Activated CD8-positive, alpha-beta T cell treated with anti-CD3 and anti-CD28 coated beads for 36 hours (primary cell): ENCODE measurements around the gene ARMC9. TPM values are rescaled to one million over a fixed set of nuclear protein-coding genes. Genes with fewer than 3 reads are reported as not detected.

ENCODE experiments used
- ATAC-seq: fragments of 200-7000 bp; cut with Tn5 transposase; one replicate; pipeline ENCODE4 v1.10.0; 2021; ENCODE audit warnings: mild to moderate bottlenecking, moderate library complexity
- CTCF ChIA-PET: fragments of 350-600 bp; sonication (Branson Sonifier 250); formaldehyde crosslinking; loops from one replicate; lab custom pipeline; 2021; ENCODE audit warnings: antibody characterized with exemption; lab: Charles Lee
- POLR2A ChIA-PET: fragments of 350-600 bp; sonication (Branson Sonifier 250); formaldehyde crosslinking; loops from one replicate; lab custom pipeline; 2021; ENCODE audit warnings: antibody characterized with exemption; lab: Charles Lee
- DNase-seq: peaks from one replicate; pipeline ENCODE4 v3.0.0-alpha.2; 2020
- H3K27ac Mint-ChIP-seq: one replicate; pipeline ENCODE4 v1.8.0; 2021; ENCODE audit warnings: mild to moderate bottlenecking, mixed read lengths
- H3K27me3 Mint-ChIP-seq: one replicate; pipeline ENCODE4 v1.8.0; 2021; ENCODE audit warnings: mixed read lengths
- H3K36me3 Mint-ChIP-seq: one replicate; pipeline ENCODE4 v1.8.0; 2021; ENCODE audit warnings: low read depth, mixed read lengths
- H3K4me1 Mint-ChIP-seq: one replicate; pipeline ENCODE4 v1.8.0; 2021; ENCODE audit warnings: low read depth, mixed read lengths
- H3K4me3 Mint-ChIP-seq: one replicate; pipeline ENCODE4 v1.8.0; 2021; ENCODE audit warnings: mild to moderate bottlenecking, moderate library complexity, mixed read lengths
- H3K9me3 Mint-ChIP-seq: one replicate; pipeline ENCODE4 v1.8.0; 2021; ENCODE audit warnings: mixed read lengths
- intact Hi-C: fragments of 100-400 bp; cut with micrococcal nuclease; formaldehyde crosslinking; loops from one replicate; pipeline ENCODE4 v1.10.0; 2022
- total RNA-seq, 2 experiments: library from RNA; stranded (reverse); gene quantifications; one replicate each; pipeline ENCODE4 v1.2.3, GENCODE V29; 2021
- TF ChIP-seq, protein P1 (sequence below): fragments of 200-600 bp; IDR thresholded peaks from one replicate; pipeline ENCODE4 v1.8.0; 2022; ENCODE audit warnings: antibody characterized with exemption, mild to moderate bottlenecking

ARMC9 gene
- total RNA-seq, 2 experiments from 2014 or later: 2.0 to 2.2 TPM

DNA sequence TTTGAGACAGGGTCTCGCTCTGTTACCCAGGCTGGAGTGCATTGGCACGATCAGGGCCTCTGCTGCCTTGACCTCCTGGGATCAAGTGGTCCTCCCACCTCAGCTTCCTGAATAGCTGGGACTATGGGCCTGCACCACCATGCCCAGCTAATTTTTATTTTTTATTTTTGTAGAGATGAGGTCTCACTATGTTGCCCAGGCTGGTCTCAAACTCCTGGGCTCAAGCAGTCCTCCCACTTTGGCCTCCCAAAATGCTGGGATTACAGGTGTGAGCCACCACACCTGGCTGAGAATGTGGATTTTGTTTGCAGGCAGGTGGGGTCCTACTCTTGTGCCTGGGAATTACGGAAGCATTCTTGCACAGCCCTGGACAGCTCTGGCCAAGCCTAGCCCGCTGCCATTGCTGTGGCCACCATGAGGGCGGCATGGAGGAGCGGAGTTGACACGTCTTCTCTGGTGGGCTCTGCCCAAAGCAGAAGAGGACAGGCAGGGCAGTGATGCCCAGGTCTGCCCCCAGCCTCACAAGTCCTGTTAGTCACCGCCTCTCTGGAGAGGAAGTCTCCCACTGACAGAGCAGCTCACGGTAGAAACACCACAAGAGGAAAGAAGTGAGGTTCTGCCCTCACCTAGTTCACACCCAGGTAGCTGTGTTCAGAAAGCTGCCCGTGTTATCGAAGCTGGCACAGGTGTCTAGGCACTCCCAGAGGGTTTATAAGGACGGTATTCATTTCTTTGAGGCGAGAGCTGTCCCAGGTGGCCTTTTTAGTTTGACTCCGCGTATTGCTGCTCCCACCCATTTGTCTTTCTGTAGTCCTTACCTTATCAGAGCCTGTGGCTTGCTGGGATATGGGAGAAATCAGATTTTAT, 46.2 kb downstream of the ARMC9 start:
- intact Hi-C loops: no loop called here
- Mint-ChIP-seq H3K4me1 (no peaks in the 10 kb centered on the region), H3K27ac (no peak overlapping the region), H3K27me3 (no peaks in the 10 kb centered on the region), H3K9me3 (no peaks in the 10 kb centered on the region), H3K4me3 (no peak overlapping the region), H3K36me3 (no peaks in the 10 kb centered on the region)
- ATAC-seq: no peak
- ChIA-PET POLR2A (interaction anchor here (1.2 kb wide), 1 partner anchor 9 kb away, joined by 3 read pairs; no protein-coding TSS in a partner anchor), CTCF (no interaction called here)
- TF ChIP-seq, protein P1, sequence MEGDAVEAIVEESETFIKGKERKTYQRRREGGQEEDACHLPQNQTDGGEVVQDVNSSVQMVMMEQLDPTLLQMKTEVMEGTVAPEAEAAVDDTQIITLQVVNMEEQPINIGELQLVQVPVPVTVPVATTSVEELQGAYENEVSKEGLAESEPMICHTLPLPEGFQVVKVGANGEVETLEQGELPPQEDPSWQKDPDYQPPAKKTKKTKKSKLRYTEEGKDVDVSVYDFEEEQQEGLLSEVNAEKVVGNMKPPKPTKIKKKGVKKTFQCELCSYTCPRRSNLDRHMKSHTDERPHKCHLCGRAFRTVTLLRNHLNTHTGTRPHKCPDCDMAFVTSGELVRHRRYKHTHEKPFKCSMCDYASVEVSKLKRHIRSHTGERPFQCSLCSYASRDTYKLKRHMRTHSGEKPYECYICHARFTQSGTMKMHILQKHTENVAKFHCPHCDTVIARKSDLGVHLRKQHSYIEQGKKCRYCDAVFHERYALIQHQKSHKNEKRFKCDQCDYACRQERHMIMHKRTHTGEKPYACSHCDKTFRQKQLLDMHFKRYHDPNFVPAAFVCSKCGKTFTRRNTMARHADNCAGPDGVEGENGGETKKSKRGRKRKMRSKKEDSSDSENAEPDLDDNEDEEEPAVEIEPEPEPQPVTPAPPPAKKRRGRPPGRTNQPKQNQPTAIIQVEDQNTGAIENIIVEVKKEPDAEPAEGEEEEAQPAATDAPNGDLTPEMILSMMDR: no peak
- no peak for DNase-seq

DNA sequence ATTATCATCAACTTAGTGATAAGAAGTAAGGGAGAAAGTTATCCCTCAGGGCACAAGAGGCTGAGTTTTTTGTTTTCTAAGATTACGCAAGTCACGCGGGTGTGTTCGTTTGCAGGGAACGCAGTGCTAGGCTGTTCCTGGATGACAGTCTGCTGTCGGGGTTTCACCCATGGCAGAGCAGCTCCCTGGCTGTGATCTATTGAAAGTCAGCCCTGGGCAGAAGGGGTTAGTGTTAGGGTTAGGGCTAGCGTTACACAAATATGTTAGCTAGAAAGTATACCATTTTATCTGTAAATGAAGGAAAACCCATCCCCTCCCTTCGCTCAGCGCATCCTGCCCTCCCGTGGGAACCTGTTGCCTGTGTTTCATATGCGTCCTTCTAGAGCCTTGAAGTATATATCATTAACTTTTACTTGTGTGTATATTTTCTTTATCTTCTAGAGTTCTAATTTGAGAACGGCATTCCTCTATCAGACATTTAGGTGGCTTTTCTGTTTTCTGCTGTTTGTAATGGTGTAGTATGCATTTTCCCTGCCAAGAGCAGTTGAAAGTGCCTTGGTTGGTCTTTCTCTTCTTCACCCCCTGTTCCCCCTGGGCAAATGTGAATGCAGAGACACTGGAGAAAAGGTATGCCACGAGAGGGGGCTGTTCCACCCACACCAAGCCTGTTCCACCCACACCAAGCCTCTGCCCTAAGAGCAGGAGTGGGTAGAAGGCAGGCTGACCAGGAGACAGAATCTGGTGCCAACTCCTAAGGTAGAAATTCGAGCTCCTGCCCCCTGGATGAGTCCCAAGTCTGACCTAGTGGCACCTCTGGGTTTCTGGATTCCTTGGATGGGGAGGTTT, 47.0 kb downstream of the ARMC9 start:
- ChIA-PET CTCF (no interaction called here), POLR2A (interaction anchor here (1.2 kb wide), 1 partner anchor 8 kb away, joined by 3 read pairs; no protein-coding TSS in a partner anchor)
- intact Hi-C loops: no loop called here
- DNase-seq (no peak), ATAC-seq (no peak)
- Mint-ChIP-seq H3K4me1 (no peaks in the 10 kb centered on the region), H3K36me3 (no peaks in the 10 kb centered on the region), H3K27ac (no peak overlapping the region), H3K27me3 (no peaks in the 10 kb centered on the region), H3K9me3 (no peaks in the 10 kb centered on the region), H3K4me3 (no peak overlapping the region)
- TF ChIP-seq, protein P1: no peak

DNA sequence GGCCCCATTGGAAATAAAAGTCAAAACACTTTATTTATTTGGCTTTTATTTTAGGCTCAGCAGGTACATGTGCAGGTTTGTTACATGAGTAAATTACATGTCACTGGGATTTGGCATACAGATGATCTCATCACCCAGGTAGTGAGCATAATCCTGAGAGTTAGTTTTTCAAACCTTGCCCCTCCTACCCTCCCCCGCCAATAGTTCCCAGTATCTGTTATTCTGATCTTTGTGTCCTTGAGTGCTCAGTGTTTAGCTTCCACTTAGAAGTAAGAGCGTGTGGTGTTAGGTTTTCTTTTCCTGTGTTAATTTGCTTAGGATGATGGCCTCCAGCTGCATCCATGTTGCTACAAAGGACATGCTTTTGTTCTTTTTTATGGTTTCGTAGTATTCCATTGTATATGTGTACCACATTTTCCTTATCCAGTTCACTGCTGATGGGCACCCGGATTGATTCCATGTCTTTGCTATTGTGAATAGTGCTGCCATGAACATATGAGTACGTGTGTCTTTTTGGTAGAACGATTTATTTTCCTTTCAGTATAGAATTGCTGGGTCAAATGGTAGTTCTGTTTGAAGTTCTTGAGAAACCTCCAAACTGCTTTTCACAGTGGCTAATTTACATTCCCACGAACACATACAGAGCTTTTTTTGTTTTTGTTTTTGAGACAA, 47.9 kb downstream of the ARMC9 start:
- H3K4me3 Mint-ChIP-seq: no peak overlapping the region
- TF ChIP-seq, protein P1: no peak
- no peak overlapping the region for H3K27ac Mint-ChIP-seq
- ChIA-PET POLR2A (no interaction called here), CTCF (no interaction called here)
- H3K36me3 Mint-ChIP-seq: no peaks in the 10 kb centered on the region
- no peak for DNase-seq
- H3K4me1 Mint-ChIP-seq: no peaks in the 10 kb centered on the region
- H3K9me3 Mint-ChIP-seq: no peaks in the 10 kb centered on the region
- intact Hi-C loops: no loop called here
- H3K27me3 Mint-ChIP-seq: no peaks in the 10 kb centered on the region
- no peak for ATAC-seq

DNA sequence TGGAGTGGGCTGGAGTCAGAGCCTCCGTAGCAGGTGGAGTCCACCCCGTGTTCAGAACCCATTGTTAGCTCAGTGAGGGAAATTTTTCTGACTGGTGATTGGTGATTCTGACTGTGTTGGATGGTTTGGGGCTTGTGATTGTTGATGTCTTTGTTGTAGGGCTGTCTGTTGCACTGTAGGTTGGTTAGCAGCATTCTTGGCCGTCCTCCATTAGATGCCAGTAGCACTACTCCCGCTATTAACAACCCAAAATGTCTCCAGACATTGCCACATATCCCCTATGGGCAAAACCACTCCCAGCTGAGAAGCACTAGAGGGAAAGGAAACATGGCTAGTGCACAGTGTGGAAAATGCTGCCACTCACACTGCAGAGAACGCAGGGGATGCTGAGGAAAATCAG, 51.7 kb downstream of the ARMC9 start:
- no peak for ATAC-seq
- TF ChIP-seq, protein P1: no peak
- ChIA-PET CTCF (no interaction called here), POLR2A (no interaction called here)
- no peak for DNase-seq
- intact Hi-C loops: no loop called here
- H3K27ac Mint-ChIP-seq: no peak overlapping the region
- H3K4me3 Mint-ChIP-seq: no peak overlapping the region
- H3K9me3 Mint-ChIP-seq: no peaks in the 10 kb centered on the region
- H3K36me3 Mint-ChIP-seq: no peaks in the 10 kb centered on the region
- H3K27me3 Mint-ChIP-seq: no peaks in the 10 kb centered on the region
- no peaks in the 10 kb centered on the region for H3K4me1 Mint-ChIP-seq
